GM19043 (cell line): ENCODE measurements around the gene AUTS2.

Source experiments
- ATAC-seq: cut with Tn5 transposase; IDR thresholded peaks from one replicate; pipeline ENCODE4 v1.9.1; 2021; ENCODE audit warnings: low read depth; ENCODE audit not compliant: unreplicated experiment

Gene AUTS2

DNA sequence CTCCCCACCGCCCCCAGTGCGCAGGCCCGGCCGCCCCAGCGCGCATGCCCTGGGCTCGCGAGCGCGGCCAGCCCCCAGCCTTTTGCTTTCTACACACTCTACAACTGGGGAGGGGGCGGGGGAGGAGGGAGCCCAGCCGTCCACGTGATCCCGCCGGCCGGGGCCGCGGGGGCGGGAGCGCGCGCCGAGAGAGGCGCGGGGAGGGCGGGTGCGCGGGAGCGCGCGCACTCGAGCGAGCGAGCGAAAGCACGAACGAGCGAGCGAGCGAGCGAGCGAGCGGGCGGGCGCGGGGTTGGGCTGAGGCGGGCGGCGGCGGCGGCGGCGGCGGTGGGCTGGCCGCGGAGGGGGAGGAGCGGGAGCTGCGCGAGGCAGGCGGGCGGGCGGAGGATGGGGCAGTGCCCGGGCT lies at the start of gene AUTS2:
TSS of gene AUTS2 (plus strand) at position 395 of the 406 bp plus-strand sequence. CDS start 1,179 bp downstream, outside the sequence.
- peak; percentile 40 for ATAC-seq

DNA sequence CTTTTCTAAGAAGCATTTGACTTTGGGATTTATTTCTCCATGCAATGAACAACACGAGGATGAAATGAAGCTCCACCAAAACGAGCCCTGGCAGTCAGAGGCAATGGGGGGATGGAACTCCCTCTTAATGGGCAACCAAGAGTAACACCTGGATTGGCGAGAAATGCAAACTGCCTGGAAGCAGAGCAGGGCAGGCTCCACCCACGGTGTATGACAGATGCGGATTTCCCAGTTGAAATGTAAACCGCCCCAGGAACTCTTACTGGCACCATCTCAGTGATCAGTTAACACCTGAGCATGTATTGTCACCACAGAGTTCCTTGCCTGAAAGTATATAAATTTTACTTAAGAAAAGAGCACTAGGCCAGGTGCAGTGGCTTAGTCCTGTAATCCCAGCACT lies 47.3 kb upstream of the AUTS2 start:
- no peak for ATAC-seq

DNA sequence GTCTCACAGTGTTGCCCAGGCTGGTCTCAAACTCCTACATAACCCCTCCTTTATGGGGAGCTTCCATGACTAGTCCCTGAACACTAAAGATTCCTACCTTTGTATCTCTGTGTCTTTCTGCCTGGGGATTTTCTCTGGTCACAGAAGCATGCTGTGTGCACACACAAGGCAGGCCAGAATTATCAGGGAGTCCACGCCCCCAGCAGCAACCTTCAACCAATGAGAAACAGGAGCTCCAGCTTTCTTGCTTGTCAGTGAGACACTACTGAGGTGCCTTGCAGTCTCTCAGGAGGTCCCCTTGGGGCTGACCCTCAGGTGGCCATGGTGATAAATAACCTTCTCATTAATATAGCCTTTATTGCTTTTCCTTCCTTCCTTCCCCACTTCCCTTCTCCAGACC lies 45.1 kb upstream of the AUTS2 start:
- no peak for ATAC-seq

DNA sequence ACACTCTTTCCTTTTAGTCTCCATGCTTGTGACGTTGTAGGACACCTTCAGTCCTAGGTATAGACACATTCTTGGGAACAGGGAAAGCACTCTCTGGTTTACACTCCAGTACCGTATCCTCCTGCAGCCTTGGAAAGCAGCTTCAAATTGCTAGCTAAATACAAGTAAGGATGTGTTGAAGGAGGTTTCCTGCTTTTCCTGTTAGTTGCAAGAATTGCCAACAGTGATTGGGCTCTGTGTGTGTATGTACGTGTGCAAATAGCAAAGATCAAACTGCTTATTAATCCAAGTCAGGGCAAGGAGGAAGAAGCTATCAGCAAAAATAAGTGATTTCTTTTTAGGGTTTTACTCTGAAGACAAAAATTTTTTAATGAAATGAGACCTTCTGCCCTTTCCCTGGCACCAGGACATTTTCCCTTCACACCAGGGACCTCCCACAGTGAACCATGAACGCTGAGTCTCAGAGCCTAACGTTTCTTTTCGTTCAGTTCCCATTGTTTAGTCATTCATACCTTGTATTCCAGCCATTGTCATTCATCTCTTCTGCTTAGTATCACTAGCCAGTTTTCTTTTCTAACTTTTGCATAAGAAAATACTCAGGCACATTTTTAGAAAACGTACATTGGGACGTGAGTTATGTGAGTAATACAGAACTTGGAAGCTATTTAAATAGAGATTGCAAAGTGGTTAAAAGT lies 36.9 kb upstream of the AUTS2 start:
- ATAC-seq = no peak

DNA sequence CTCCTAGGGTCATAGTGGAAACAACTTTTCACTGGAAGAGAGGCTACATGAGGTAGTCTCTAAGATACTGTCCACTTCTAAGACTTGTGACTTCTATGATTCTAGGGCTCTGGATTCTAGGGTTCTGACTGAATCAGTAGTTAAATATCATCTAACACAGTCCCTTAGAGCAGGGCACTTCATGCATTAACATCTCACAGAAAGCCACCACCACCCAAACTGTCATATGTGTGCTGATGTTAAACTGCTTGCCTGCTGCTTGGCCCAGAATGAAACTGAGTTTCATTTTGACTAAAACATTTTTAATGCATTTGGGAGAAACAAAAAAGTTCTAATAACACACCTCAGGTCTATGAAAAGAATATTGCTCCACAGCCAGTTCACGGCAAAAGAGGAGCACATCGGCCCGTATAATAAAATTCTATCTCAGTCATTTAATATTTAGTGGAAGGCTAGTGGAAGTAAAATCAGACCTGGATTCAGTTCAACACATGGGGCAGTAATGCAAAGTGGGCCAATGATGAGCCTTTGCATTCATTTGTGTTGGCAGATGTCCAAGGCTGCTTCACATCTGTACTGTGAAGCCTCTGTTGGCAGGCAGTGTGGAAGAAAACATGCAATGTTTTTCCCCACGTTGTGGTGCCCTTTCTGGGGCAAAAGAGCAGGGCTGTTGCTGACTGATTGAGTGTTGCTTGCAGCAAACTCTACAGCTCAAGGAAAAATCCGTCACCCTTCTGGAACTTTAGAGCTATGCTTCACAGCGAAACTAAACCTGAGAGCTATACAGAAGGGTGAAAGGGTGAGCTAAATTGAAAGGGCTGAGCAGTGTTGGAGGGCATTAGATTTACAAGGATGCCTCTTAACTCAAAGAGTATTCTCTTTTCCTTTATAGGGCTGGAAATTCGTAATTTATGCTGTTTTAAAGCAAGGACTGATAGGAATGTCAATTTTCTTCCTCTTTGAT lies 33.5 kb upstream of the AUTS2 start:
- ATAC-seq = peak; percentile 49

DNA sequence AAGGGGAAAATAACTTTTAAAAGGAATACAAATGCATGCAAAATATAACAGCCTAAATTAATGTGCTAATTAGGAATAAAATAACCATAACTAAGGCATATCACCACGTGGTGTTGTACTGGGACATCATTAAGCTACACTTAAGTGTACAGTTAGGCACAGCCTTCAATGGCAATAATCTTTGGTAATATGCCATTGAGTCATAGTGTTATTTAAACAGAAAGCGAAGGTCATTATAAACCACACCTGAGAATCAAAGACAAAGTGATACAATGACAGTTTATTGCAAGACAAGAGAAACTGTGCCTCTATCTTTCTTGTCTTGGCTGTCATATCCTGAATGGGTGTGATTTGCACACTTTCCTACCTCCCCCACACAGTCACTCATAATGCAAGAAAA lies 30.5 kb upstream of the AUTS2 start:
- ATAC-seq = no peak

DNA sequence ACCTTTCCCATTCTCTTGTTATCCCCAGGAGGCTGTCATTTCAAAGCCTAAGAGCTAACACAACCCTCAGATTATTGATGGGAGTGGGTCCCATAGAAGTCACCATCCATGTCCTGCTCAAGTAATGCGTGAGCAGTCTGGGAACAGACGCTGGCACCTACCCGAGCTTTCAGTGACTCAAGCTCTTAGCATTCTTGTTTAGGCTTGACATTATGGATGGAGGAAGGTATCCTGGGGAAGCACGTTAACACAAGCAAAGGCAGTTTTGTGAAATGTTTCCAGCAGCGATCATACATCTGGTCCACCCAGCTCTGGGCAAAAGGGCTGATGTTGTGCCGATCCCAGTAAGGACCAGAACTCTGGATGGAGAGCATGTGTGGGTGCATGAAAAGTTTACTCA lies 30.0 kb upstream of the AUTS2 start:
- no peak for ATAC-seq

DNA sequence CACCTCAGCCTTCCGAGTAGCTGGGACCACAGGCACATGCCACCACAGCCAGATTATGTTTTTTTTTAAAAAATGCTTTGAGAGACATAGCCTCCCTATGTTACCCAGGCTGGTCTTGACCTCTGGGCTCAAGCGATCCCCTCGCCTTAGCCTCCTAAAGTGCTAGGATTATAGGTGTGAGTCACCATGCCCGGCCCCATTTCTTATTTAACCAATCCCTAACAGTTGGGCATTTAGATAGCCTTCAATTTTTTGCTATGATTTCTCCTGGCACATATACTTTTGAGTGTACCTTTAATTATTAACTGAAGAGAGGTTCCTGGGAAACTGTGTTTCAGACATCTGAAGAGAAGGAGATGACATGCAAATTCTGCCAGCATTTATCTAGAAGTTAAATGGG lies 22.6 kb upstream of the AUTS2 start:
- no peak for ATAC-seq

DNA sequence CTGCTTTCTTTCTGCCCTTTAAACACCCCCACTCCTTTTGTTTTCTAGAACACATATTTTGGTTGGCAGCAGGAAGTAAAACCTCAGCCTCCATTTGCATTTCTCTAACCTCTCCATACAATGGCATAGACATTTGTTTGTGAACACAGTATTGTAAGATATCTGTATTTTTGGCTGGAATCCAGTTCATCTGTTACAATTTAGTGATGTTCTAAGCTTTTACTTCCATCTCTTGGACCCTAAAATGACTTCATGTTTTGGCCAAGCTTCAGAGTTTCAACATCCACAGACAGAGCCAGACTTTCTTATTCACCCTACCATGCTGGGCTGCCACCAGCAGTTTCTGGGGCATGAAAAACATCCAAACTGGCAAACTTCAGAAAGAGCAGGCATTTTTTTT lies 21.1 kb upstream of the AUTS2 start:
- ATAC-seq = no peak

DNA sequence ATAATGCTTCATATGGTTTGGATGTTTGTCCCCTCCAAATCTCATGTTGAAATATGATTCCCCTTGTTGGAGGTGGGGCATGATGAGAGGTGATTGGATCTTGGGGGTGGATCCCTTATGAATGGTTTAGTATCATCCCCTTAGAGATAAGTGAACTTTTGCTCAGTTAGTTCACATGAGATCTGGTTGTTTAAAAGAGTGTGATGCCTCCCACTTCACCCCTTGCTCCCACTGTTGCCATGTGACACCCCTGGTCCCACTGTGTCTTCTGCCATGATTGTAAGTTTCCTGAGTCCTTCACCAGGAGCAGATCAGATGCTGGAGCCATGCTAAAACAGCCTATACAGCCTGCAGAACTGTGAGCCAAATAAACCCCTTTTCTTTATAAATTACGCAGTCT lies 13.1 kb upstream of the AUTS2 start:
- no peak for ATAC-seq

DNA sequence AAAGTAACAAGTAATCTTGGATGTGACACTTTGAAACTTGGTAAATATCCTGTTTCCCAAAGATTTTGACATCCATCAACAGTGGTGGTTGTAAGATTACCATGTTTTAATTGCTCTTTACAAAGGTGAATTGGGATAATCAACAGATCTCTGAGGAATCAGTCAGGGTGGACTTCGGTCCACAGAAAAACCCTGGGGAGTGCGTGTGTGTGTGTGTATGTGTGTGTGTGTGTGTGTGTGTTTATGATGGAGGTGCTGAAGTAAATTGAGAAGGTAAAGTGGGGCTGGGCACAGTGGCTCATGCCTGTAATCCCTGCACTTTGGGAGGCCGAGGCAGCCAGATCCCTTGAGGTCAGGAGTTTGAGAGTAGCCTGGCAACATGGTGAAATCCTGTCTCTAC lies 12.0 kb upstream of the AUTS2 start:
- no peak for ATAC-seq

DNA sequence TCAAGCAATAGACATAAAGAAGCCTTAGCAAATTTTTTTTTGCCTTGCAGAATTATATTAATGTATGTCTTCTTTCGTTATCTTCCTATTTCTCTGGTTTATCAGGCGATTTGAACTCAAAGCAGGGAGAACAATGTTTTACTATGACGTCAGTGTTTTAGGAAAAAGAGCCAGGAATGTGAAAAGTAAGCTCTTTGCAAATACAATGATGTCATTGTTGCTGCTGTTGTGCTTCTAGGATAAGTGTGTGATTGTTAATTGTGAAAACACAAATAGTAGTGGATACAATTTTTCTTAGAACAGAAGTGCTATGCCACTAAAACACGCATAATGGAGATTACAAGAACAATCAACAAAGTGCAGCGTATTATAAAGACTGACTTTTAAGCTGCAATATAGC lies 9.5 kb upstream of the AUTS2 start:
- no peak for ATAC-seq

DNA sequence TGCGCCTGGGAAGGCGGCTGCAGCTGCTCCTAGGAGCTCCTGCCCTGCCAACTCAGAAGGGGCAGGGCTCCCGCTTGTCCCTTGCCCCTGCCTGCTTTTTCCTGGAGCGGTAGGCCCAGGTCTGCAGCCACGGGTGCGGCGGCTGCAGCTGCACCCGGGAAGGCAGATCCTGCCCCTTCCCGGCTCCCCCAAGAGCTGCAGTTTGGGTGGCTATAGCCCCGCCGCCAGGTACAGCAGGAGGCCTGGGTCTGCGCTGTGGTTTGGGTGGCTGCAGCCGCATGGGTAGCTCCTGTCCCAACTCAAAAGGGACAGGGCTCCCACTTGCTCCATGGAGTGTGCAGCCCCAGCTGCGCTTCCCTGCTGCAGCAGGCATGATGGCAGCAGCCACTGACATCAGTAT lies 6.5 kb upstream of the AUTS2 start:
- no peak for ATAC-seq

DNA sequence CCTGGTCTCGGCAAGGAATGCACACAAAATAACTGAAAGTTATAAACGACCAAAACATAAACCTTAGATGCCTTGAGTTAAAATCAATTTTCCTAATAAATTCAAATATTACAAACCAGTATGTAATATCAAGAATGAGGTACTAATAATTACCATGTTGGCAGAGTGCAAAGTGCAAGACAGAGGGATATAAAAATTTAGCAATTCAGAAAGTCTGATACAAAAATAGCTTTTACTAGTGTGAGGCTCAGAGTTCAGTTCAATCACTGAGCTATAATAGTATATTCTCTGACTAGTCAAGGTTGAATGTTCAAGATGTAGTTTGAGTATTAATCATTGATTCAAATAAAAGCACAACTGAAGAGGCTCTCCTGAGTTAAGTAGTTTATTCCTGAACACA lies 4.8 kb upstream of the AUTS2 start:
- ATAC-seq = no peak

DNA sequence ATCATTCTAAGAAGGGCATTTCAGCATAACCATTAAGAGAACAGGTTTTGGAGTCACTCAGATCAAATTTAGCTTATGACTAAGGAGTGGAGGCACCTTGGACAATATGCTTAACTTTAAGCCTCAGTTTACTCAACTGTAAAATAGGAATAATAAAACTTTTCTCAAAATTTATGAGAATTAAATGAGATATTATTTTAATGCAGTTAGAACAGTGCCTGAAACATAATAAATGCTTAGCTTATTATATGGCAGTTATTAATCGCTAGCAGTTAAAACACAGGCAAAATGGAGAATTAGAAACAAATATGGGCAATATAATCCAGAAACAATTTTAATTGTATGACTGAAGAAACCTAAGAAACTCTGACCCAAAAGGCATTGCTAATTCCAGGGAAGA lies 2.9 kb upstream of the AUTS2 start:
- no peak for ATAC-seq

DNA sequence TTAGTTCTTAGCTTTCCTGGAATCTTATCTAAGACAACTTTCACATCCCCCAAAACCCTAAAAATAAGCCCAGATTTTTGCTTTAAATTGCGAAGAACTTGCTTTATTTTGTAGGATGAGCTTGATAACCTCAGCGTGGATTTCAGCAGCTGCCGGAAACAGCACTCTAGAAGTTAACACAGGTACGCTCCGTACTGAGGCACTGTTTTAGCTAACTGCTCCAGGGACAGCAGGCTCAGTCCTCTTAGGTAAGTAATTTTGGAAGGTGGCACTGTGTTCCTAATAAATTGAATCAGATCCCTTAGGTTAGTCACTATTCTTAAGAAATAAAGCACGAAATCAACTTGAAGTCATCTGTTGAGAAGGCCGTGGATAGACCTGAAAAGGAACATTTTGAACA lies 2.2 kb upstream of the AUTS2 start:
- ATAC-seq = no peak

DNA sequence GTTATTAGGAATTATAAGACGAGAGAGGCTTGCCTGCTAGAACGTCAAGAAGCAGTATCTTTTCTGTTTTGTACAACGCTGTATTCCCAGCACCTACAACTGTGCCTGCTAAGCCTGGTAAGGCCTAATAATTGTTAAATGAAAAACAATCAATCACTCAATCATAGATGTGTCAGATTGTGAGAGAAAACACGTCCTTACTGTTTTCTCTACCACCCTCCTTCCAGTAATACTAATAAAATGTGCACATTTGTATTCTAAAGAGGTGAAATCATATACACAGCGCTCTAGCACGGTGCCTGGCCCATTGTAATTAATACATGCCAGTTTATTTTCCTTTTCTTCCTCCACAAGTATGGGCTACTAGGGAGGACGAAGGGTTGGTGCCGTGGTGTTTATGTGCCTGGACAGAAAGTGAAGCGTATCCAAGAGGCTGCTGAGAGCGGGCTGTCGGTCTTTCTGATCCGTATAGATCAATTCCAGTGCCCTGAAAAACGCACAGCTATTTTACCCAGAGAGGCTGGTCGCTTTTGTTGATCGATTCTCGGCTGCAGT lies 1.5 kb upstream of the AUTS2 start:
- no peak for ATAC-seq

DNA sequence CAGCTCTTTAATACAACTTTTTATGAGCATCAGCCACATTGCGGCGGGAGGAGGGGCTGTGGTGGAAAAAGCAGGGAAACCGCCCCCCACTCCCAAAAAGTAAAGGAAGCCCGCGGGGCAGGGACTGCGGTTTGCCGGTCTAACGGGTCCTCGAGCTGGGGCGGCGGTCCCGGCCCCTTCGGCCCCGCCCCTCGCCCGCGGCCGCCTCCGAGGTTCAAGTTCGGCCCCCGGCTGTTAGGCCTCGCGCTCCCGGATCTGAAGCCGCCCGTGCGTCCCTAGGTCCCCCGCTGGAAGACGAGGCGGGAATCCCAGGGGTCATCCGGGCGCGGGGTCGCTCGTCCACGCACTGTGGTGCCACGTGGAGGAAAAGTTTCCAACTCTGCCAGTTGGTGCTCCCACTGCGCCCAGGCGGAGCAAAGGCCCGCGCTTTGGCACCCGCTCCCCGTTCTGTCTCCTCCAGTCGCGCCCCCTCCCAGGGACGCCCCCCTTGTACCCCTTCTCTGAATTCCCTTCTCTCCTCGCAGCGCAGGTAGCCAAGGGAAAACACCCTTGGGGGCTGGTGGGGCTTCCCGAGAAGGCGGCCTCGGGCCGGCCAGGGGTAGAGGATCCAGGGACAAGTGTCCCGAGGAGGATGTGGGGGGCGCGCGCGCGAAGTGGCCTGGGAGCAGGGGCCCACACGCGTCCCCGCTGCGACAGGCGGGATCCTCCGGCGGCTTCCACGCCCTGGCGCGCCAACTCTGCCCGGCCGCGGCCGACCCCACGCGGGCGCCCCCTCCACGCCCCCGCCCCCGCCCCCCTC lies 798 bp upstream of the AUTS2 start:
- ATAC-seq = peak; percentile 9

DNA sequence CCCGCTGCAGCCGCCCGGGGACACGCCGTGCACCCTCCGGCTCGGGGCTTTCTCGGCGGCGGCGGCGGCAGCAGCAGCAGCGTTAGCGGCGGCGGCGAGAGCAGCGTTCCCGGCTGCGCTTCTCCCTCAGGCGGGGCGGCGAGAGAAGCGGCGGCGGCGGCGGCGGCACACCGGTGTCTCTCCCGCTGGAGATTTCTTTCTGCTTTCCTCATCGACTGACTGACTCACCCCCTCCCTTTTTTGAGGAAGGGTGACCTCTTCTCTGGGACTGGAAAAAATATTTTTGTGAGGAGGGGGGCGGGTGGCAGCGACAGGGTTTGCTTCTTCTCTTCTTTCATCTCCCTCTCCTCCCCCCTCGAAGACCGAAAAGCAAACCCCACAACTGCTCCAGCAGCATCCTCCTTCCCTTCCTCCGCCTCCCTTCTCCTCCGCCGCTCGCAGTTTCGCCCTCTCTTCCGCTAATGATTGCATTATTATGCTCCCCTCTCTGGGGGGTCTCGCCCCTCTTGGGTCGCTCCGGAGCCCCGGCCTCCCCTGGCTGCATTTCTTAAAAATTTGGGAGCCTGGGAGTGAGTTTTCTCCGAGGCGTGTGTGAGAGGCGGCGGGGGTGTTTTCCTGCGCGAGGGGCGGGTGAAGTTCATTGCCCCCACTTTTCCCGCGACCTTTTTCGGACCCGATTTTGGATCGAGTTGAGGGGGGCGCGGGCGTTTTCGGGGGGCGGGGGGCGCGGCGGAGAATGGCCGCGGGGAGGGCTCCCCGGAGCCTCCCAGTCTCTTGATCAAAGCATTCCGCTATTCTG lies 411 bp downstream of the AUTS2 start:
- no peak for ATAC-seq
